HG02763 (cell line): ENCODE measurements around the gene HIP1R.
"Not testable (repeated sequence)": the region's sequence is repeated elsewhere in the genome, so short reads cannot be mapped to it uniquely, and the experiment has no call there.

Experiments used
- ATAC-seq: cut with Tn5 transposase; IDR thresholded peaks from one replicate; pipeline ENCODE4 v1.9.1; 2021; ENCODE audit warnings: mild to moderate bottlenecking, moderate library complexity; ENCODE audit not compliant: unreplicated experiment

HIP1R gene

GRCh38 chr12:122834921-122835749 lies at the start of gene HIP1R:
HIP1R (plus strand) TSS chr12:122835457; CDS start chr12:122835551, 94 bp downstream.
- ATAC-seq: peak; percentile 27

- no peak for ATAC-seq
Measured at GRCh38 chr12:122785503-122785902, 49.8 kb upstream of the HIP1R start.

GRCh38 chr12:122788387-122788786 lies 46.9 kb upstream of the HIP1R start:
- no peak for ATAC-seq

- no peak for ATAC-seq
Measured at GRCh38 chr12:122789637-122790036, 45.6 kb upstream of the HIP1R start.

- no peak for ATAC-seq
Measured at GRCh38 chr12:122790393-122791075, 44.7 kb upstream of the HIP1R start.

GRCh38 chr12:122793685-122794106 lies 41.6 kb upstream of the HIP1R start:
- no peak for ATAC-seq

- no peak for ATAC-seq
Measured at GRCh38 chr12:122795807-122796206, 39.5 kb upstream of the HIP1R start.

- ATAC-seq: no peak
Measured at GRCh38 chr12:122799641-122800243, 35.5 kb upstream of the HIP1R start.

GRCh38 chr12:122803937-122804336 lies 31.3 kb upstream of the HIP1R start:
- no peak for ATAC-seq

- ATAC-seq: not testable (repeated sequence)
Measured at GRCh38 chr12:122804957-122805356, 30.3 kb upstream of the HIP1R start.

- ATAC-seq: no peak
Measured at GRCh38 chr12:122807651-122808050, 27.6 kb upstream of the HIP1R start.

GRCh38 chr12:122811777-122812176 lies 23.5 kb upstream of the HIP1R start:
- no peak for ATAC-seq

- ATAC-seq: no peak
Measured at GRCh38 chr12:122813310-122813713, 21.9 kb upstream of the HIP1R start.

- ATAC-seq: no peak
Measured at GRCh38 chr12:122819209-122819785, 16.0 kb upstream of the HIP1R start.

- ATAC-seq: no peak
Measured at GRCh38 chr12:122820138-122820537, 15.1 kb upstream of the HIP1R start.

- ATAC-seq: no peak
Measured at GRCh38 chr12:122820838-122821271, 14.4 kb upstream of the HIP1R start.

- ATAC-seq: no peak
Measured at GRCh38 chr12:122823429-122823828, 11.8 kb upstream of the HIP1R start.

- no peak for ATAC-seq
Measured at GRCh38 chr12:122825773-122826724, 9.2 kb upstream of the HIP1R start.

- no peak for ATAC-seq
Measured at GRCh38 chr12:122827258-122827657, 8.0 kb upstream of the HIP1R start.

- ATAC-seq: no peak
Measured at GRCh38 chr12:122830517-122831214, 4.6 kb upstream of the HIP1R start.
